Epithelial cell of proximal tubule (primary cell): ENCODE results near the gene ABCA6. TPM values are rescaled to one million over a fixed set of nuclear protein-coding genes. Genes with fewer than 3 reads are reported as not detected.
A peak's percentile ranks its signal among the peaks of the same experiment; 100 is the strongest.

Experiments
- DNase-seq: peaks from one replicate; pipeline ENCODE4 v3.0.0-alpha.2; 2011; ENCODE audit warnings: low read depth
- H3K4me3 ChIP-seq: 2 replicates; pipeline ENCODE4 v1.5.1; 2011; ENCODE audit warnings: low read depth, mild to moderate bottlenecking, low read length
- CTCF ChIP-seq: conservative IDR thresholded peaks from 2 replicates; pipeline ENCODE4 v1.5.1; 2012; ENCODE audit warnings: low read depth, mild to moderate bottlenecking, low read length
- total RNA-seq: library from RNA; depleted of rRNA; stranded (reverse); fragments of >200 nt; gene quantifications from 2 replicates; pipeline ENCODE4 v1.2.3, GENCODE V29; 2015

Gene ABCA6
- total RNA-seq, 1 donor from 2014 or later = 0.06 TPM

GRCh38 chr17:69093995-69094394 is 47.7 kb downstream of the ABCA6 start:
- DNase-seq = no peak
- no peak for TF ChIP-seq CTCF
- H3K4me3 ChIP-seq = no peak overlapping the region

GRCh38 chr17:69093279-69093789 is 48.4 kb downstream of the ABCA6 start:
- DNase-seq = no peak
- H3K4me3 ChIP-seq = peak overlapping the region; percentile 32
- TF ChIP-seq CTCF = no peak

GRCh38 chr17:69090365-69090764 is 51.3 kb downstream of the ABCA6 start:
- no peak for DNase-seq
- H3K4me3 ChIP-seq = no peak overlapping the region
- TF ChIP-seq CTCF = no peak

- no peak overlapping the region for H3K4me3 ChIP-seq
- TF ChIP-seq CTCF = no peak
- no peak for DNase-seq
Observed at GRCh38 chr17:69088643-69089200, 53.0 kb downstream of the ABCA6 start.

- no peak for DNase-seq
- no peak overlapping the region for H3K4me3 ChIP-seq
- no peak for TF ChIP-seq CTCF
Observed at GRCh38 chr17:69086641-69087040, 55.1 kb downstream of the ABCA6 start.

- no peak for DNase-seq
- TF ChIP-seq CTCF = peak; percentile 53
- H3K4me3 ChIP-seq = no peak overlapping the region
Observed at GRCh38 chr17:69084911-69085310, 56.8 kb downstream of the ABCA6 start.

GRCh38 chr17:69082696-69083095 is 59.0 kb downstream of the ABCA6 start:
- TF ChIP-seq CTCF = no peak
- no peak overlapping the region for H3K4me3 ChIP-seq
- DNase-seq = no peak
